Esophagus squamous epithelium (tissue), 4 donors: ENCODE results near the gene QRICH1.

Source experiments
- POLR2A ChIP-seq, 4 donors: fragments of 450-650 bp; IDR thresholded peaks; one replicate each; pipeline ENCODE4 v1.6.1; 2017; ENCODE audit warnings: antibody characterized with exemption in 4 of 4, mild to moderate bottlenecking in 4 of 4, moderate library complexity in 3 of 4
- TF ChIP-seq, protein P1 (sequence below), 6 experiments: fragments of 450-650 bp in 4 of 6; fragments of 200-600 bp in 2 of 6; sonication (generic) in 2 of 6; IDR thresholded peaks; one replicate each; pipeline ENCODE4 v1.5.1; 2016 to 2019; ENCODE audit warnings: antibody characterized with exemption in 6 of 6, mild to moderate bottlenecking in 4 of 6, moderate library complexity in 4 of 6

DNA sequence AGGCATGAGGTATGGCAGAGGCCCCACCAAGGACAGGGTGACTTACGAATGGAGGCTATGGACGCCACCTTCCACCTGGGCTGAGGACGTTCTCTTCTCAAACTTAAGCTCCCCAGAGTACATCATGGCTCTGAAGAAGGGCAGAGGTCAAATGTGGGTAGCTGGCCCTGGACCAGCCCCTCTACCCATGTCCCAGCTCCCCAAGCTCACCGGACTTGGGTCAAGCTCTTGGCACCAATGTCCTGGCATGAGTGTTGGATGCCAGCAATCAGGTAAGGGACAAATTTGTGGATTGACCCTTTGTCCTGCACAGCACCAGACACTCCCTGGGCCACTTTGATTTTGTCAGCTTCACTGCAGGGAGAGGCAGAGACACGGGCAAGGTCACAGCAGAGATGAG is 69.4 kb downstream of the QRICH1 start:
- TF ChIP-seq, protein P1, sequence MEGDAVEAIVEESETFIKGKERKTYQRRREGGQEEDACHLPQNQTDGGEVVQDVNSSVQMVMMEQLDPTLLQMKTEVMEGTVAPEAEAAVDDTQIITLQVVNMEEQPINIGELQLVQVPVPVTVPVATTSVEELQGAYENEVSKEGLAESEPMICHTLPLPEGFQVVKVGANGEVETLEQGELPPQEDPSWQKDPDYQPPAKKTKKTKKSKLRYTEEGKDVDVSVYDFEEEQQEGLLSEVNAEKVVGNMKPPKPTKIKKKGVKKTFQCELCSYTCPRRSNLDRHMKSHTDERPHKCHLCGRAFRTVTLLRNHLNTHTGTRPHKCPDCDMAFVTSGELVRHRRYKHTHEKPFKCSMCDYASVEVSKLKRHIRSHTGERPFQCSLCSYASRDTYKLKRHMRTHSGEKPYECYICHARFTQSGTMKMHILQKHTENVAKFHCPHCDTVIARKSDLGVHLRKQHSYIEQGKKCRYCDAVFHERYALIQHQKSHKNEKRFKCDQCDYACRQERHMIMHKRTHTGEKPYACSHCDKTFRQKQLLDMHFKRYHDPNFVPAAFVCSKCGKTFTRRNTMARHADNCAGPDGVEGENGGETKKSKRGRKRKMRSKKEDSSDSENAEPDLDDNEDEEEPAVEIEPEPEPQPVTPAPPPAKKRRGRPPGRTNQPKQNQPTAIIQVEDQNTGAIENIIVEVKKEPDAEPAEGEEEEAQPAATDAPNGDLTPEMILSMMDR (IDR thresholded peaks at IDR 0.05): no peak
- no peak for TF ChIP-seq POLR2A (IDR thresholded peaks at IDR 0.05)
